Activated naive CD4-positive, alpha-beta T cell treated with anti-CD3 and anti-CD28 coated beads, Interleukin-2, amount 50 U/mL, for 16 hours (primary cell): ENCODE results near the gene TMEM240.
"Not testable (repeated sequence)": the region's sequence is repeated elsewhere in the genome, so short reads cannot be mapped to it uniquely, and the experiment has no call there.

ENCODE experiments used
- DNase-seq: peaks from one replicate; pipeline ENCODE4 v3.0.0-alpha.2; 2020

TMEM240 gene

GRCh38 chr1:1489861-1490260 lies 50.6 kb downstream of the TMEM240 start:
- no peak for DNase-seq

GRCh38 chr1:1489231-1489630 lies 51.2 kb downstream of the TMEM240 start:
- DNase-seq = no peak

GRCh38 chr1:1487701-1488100 lies 52.7 kb downstream of the TMEM240 start:
- no peak for DNase-seq

GRCh38 chr1:1485755-1486317 lies 54.6 kb downstream of the TMEM240 start:
- not testable (repeated sequence) for DNase-seq

GRCh38 chr1:1484976-1485750 lies 55.3 kb downstream of the TMEM240 start:
- DNase-seq = not testable (repeated sequence)
